Upper lobe of left lung (tissue), 6 donors: Measurements from ENCODE around the gene TRNP1. TPM values are rescaled to one million over a fixed set of nuclear protein-coding genes. Genes with fewer than 3 reads are reported as not detected.
"Not testable (repeated sequence)": the region's sequence is repeated elsewhere in the genome, so short reads cannot be mapped to it uniquely, and the experiment has no call there.

Experiments used
- ATAC-seq, 2 donors: fragments of 200-7000 bp; cut with Tn5 transposase; one replicate each; pipeline ENCODE4 v1.9.1; 2022; ENCODE audit warnings: mild to moderate bottlenecking in 2 of 2, moderate library complexity in 2 of 2; ENCODE audit not compliant: low FRiP score in 2 of 2
- DNase-seq, 2 donors: peaks; one replicate each; pipeline ENCODE4 v3.0.0-alpha.2; 2019 to 2020
- H3K27ac ChIP-seq, 4 donors: fragments of 200-600 bp; sonication (generic); one replicate each; pipeline ENCODE4 v1.5.1; 2016 to 2019
- H3K27me3 ChIP-seq, 4 donors: fragments of 200-600 bp; sonication (generic); one replicate each; pipeline ENCODE4 v1.5.1; 2017 to 2019
- H3K36me3 ChIP-seq, 4 donors: fragments of 200-600 bp; sonication (generic); one replicate each; pipeline ENCODE4 v1.5.1; 2016 to 2019
- H3K4me1 ChIP-seq, 4 donors: fragments of 200-600 bp; sonication (generic); one replicate each; pipeline ENCODE4 v1.5.1; 2018 to 2019
- H3K4me3 ChIP-seq, 4 donors: fragments of 200-600 bp; sonication (generic); one replicate each; pipeline ENCODE4 v1.5.1; 2017 to 2019; ENCODE audit warnings: mild to moderate bottlenecking in 2 of 4, moderate library complexity in 1 of 4
- H3K9me3 ChIP-seq, 4 donors: fragments of 200-600 bp; sonication (generic); one replicate each; pipeline ENCODE4 v1.5.1; 2018 to 2019
- EP300 ChIP-seq, 4 donors: sonication (generic); formaldehyde crosslinking; IDR thresholded peaks; one replicate each; pipeline ENCODE4 v1.5.1; 2017; ENCODE audit warnings: antibody characterized with exemption in 4 of 4, control low read depth in 2 of 4
- POLR2A ChIP-seq, 4 donors: fragments of 450-650 bp; IDR thresholded peaks; one replicate each; pipeline ENCODE4 v1.5.1; 2016 to 2017; ENCODE audit warnings: antibody characterized with exemption in 4 of 4, mild to moderate bottlenecking in 2 of 4
- POLR2AphosphoS5 ChIP-seq, 2 donors: sonication (generic); formaldehyde crosslinking; IDR thresholded peaks; one replicate each; pipeline ENCODE4 v1.5.1; 2017; ENCODE audit warnings: antibody characterized with exemption in 2 of 2
- WGBS, 2 donors: methylation state at CpG; one replicate each; pipeline ENCODE4 v1.1.5; 2017 to 2018; 5-methylcytosine and 5-hydroxymethylcytosine counted together
- total RNA-seq, 6 donors: library from RNA; depleted of rRNA in 4 of 6; stranded (reverse); fragments of >200 nt in 4 of 6; gene quantifications; one replicate each; pipeline versions ENCODE4 v1.1.0 to v1.2.1, GENCODE V29; 2016 to 2021
- TF ChIP-seq, protein P1 (sequence below), 6 experiments: fragments of 450-650 bp in 4 of 6; fragments of 200-600 bp in 2 of 6; sonication (generic) in 2 of 6; IDR thresholded peaks; one replicate each; pipeline ENCODE4 v1.5.1; 2016 to 2019; ENCODE audit warnings: antibody characterized with exemption in 6 of 6
- donor health status: DM: no; HTN: no; CAD: no; lungs with moderate emphysema.
- donor health status: DM: no; HTN: yes; CAD: no; lungs with severe emphysema.

The TRNP1 gene
- total RNA-seq, 6 donors from 2014 or later: 9.1 to 38.0 (median 26.0) TPM

DNA sequence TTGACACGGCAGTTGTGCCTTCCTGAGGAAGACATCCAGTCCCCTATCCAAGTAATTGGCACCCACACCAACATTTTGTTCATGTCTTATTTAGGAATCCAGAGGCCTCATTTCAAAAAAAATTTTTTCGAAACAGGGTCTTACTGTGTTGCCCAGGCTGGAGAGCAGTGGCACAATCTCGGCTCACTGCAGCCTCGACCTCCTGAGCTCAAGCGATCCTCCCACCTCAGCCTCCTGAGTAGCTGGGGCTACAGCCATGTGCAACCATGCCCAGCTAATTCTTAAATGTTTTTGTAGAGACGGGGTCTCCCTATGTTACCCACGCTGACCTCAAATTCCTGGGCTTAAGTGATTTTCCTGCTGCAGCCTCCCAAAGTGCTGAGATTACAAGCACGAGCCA is 9.2 kb upstream of the TRNP1 start:
- Histone ChIP-seq H3K4me1 (no peaks in the 10 kb centered on the region), H3K27me3 (no peaks in the 10 kb centered on the region), H3K9me3 (no peaks in the 10 kb centered on the region), H3K27ac (no peak overlapping the region), H3K4me3 (no peak overlapping the region), H3K36me3 (no peaks in the 10 kb centered on the region)
- TF ChIP-seq POLR2A (IDR thresholded peaks at IDR 0.05) (no peak), POLR2AphosphoS5 (IDR thresholded peaks at IDR 0.05) (no peak), EP300 (IDR thresholded peaks at IDR 0.05) (no peak)
- TF ChIP-seq, protein P1, sequence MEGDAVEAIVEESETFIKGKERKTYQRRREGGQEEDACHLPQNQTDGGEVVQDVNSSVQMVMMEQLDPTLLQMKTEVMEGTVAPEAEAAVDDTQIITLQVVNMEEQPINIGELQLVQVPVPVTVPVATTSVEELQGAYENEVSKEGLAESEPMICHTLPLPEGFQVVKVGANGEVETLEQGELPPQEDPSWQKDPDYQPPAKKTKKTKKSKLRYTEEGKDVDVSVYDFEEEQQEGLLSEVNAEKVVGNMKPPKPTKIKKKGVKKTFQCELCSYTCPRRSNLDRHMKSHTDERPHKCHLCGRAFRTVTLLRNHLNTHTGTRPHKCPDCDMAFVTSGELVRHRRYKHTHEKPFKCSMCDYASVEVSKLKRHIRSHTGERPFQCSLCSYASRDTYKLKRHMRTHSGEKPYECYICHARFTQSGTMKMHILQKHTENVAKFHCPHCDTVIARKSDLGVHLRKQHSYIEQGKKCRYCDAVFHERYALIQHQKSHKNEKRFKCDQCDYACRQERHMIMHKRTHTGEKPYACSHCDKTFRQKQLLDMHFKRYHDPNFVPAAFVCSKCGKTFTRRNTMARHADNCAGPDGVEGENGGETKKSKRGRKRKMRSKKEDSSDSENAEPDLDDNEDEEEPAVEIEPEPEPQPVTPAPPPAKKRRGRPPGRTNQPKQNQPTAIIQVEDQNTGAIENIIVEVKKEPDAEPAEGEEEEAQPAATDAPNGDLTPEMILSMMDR (IDR thresholded peaks at IDR 0.05): no peak
- no peak for DNase-seq
- no peak for ATAC-seq
- 79 to 84% methylated on average over 8 of the region's 8 CpGs for WGBS, 2 donors

GRCh38 chr1:26986658-26987057 is 6.8 kb upstream of the TRNP1 start:
- ATAC-seq (no peak), DNase-seq (no peak)
- H3K27me3 ChIP-seq: no peaks in the 10 kb centered on the region
- TF ChIP-seq, protein P1 (IDR thresholded peaks at IDR 0.05): no peak
- no peak for TF ChIP-seq POLR2AphosphoS5 (IDR thresholded peaks at IDR 0.05)
- no peak for TF ChIP-seq EP300 (IDR thresholded peaks at IDR 0.05)
- no peak for TF ChIP-seq POLR2A (IDR thresholded peaks at IDR 0.05)
- H3K4me1 ChIP-seq: peaks cover 0 to 14% (median 8%) of the 10 kb centered on the region in 4 donors
- H3K9me3 ChIP-seq: no peaks in the 10 kb centered on the region
- H3K27ac ChIP-seq: no peak overlapping the region
- H3K4me3 ChIP-seq: no peak overlapping the region
- H3K36me3 ChIP-seq: no peaks in the 10 kb centered on the region
- 40 to 41% methylated on average over 2 of the region's 2 CpGs for WGBS, 2 donors

DNA sequence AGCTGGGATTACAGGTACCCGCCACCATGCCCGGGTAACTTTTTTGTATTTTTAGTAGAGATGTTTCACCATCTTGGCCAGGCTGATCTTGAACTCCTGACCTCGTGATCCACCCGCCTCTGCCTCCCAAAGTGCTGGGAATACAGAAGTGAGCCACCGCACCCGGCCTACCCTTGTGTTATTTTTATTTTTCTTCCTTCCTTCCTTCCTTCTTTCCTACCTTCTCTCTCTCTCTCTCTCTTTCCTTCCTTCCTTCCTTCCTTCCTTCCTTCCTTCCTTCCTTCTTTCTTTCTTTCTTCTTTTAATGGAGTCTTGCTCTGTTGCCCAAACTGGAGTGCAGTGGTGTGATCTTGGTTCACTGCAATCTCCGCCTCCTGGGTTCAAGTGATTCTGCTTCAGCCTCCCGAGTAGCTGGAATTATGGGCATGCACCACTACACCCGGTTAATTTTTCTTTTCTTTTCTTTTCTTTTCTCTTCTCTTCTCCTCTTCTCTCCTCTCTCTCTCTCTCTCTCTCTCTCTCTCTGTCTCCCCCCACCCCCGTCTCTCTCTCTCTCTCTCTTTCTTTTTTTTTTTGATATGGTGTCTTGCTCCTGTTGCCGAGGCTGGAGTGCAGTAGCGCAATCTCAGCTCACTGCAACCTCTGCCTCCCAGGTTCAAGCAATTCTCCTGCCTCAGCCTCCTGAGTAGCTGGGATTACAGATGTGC is 3.9 kb upstream of the TRNP1 start:
- not testable (repeated sequence) for DNase-seq, H3K4me3 ChIP-seq, H3K9me3 ChIP-seq, H3K36me3 ChIP-seq, H3K27ac ChIP-seq, ATAC-seq
- 75 to 77% methylated on average over 12 of the region's 12 CpGs for WGBS, 2 donors
- Histone ChIP-seq H3K4me1 (peaks cover 12 to 34% (median 24%) of the 10 kb centered on the region in 4 donors), H3K27me3 (peaks cover 0 to 20% (median 6%) of the 10 kb centered on the region in 4 donors)

DNA sequence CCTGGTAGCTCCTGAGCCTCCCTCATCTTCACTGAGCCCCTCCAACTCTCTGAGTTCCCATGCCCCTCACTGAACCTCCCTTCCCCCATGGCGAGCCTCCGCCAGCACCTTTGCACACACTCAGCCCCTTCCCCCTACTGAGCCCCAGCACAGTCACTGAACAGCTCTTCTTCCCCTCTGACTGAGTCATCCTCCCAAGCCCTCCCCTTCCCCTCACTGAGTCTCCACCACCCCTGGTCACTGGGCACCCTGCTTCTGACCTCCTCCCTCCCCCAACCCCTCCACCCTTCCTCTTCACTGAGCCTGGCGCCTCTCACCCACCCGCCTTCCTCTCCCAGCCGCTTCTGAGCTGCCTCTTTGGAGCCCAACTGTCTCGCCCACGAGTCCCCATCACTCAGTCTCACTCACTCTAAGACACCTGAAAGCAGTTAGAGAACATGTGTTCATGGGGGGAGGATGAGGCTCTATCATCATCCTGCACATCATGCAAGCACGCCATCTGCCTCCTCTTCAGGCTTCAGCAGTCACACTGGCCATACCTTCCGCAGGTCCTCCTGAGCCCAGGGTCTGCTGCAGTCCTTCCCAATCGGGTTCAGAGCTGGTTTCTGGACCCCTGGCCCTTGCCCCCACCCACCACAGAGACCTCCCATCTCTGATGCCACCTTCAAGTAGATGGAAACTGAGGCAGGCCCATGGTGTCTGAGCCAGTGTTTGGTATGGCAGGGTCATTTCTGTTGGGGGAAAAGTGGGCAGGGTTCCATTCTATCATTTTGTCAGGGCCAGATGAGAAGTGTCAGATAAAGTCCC is 2.0 kb upstream of the TRNP1 start:
- Histone ChIP-seq H3K4me1 (peaks cover 17 to 40% (median 29%) of the 10 kb centered on the region in 4 donors), H3K27ac (peak overlapping the region in 1 of 4 donors; percentile 18), H3K36me3 (no peaks in the 10 kb centered on the region), H3K27me3 (peaks cover 0 to 22% (median 8%) of the 10 kb centered on the region in 4 donors), H3K9me3 (no peaks in the 10 kb centered on the region), H3K4me3 (no peak overlapping the region)
- ATAC-seq: no peak
- TF ChIP-seq EP300 (IDR thresholded peaks at IDR 0.05): no peak
- TF ChIP-seq POLR2AphosphoS5 (IDR thresholded peaks at IDR 0.05): no peak
- TF ChIP-seq, protein P1 (IDR thresholded peaks at IDR 0.05): no peak
- TF ChIP-seq POLR2A (IDR thresholded peaks at IDR 0.05): no peak
- 39 to 42% methylated on average over 9 to 10 of the region's 10 CpGs for WGBS, 2 donors
- DNase-seq: peak in 1 of 2 donors; percentile 24

GRCh38 chr1:26994020-26994786 is 711 bp downstream of the TRNP1 start:
- TF ChIP-seq POLR2A (IDR thresholded peaks at IDR 0.05) (no peak), EP300 (IDR thresholded peaks at IDR 0.05) (no peak), POLR2AphosphoS5 (IDR thresholded peaks at IDR 0.05) (no peak)
- TF ChIP-seq, protein P1 (IDR thresholded peaks at IDR 0.05): no peak
- Histone ChIP-seq H3K27ac (peak overlapping the region; percentile 58 to 79 (median 70)), H3K27me3 (peaks cover 0 to 22% (median 8%) of the 10 kb centered on the region in 4 donors), H3K9me3 (no peaks in the 10 kb centered on the region), H3K4me1 (peaks cover 32 to 59% (median 45%) of the 10 kb centered on the region in 4 donors), H3K4me3 (peak overlapping the region; percentile 49 to 91 (median 78)), H3K36me3 (no peaks in the 10 kb centered on the region)
- ATAC-seq (peak in 1 of 2 donors; percentile 2), DNase-seq (peak in 1 of 2 donors; percentile 89)
- 7% methylated on average over 18 of the region's 97 CpGs; no CpG with 5 or more reads in 1 of the 2 donors for WGBS, 2 donors
